ENCODE results near the gene PFKP.

- TF ChIP-seq, protein P1, sequence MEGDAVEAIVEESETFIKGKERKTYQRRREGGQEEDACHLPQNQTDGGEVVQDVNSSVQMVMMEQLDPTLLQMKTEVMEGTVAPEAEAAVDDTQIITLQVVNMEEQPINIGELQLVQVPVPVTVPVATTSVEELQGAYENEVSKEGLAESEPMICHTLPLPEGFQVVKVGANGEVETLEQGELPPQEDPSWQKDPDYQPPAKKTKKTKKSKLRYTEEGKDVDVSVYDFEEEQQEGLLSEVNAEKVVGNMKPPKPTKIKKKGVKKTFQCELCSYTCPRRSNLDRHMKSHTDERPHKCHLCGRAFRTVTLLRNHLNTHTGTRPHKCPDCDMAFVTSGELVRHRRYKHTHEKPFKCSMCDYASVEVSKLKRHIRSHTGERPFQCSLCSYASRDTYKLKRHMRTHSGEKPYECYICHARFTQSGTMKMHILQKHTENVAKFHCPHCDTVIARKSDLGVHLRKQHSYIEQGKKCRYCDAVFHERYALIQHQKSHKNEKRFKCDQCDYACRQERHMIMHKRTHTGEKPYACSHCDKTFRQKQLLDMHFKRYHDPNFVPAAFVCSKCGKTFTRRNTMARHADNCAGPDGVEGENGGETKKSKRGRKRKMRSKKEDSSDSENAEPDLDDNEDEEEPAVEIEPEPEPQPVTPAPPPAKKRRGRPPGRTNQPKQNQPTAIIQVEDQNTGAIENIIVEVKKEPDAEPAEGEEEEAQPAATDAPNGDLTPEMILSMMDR (IDR thresholded peaks at IDR 0.05; ENCODE audit: insufficient read depth, low read length), result no peak
- no peak for TF ChIP-seq GABPA (IDR thresholded peaks at IDR 0.05; ENCODE audit: low read depth)
Observed at GRCh38 chr10:3148994-3149393, 81.6 kb downstream of the PFKP start.

Data from HL-60 (cell line).